Measurements from ENCODE around the gene EGFL6. TPM values are rescaled to one million over a fixed set of nuclear protein-coding genes. Genes with fewer than 3 reads are reported as not detected.
A peak's percentile ranks its signal among the peaks of the same experiment; 100 is the strongest.

EGFL6 gene
- total and polyA plus RNA-seq, 2 of the 13 experiments (the other 11 are each of a cell fraction or from before 2014, with no cell fraction given), result not detected

DNA sequence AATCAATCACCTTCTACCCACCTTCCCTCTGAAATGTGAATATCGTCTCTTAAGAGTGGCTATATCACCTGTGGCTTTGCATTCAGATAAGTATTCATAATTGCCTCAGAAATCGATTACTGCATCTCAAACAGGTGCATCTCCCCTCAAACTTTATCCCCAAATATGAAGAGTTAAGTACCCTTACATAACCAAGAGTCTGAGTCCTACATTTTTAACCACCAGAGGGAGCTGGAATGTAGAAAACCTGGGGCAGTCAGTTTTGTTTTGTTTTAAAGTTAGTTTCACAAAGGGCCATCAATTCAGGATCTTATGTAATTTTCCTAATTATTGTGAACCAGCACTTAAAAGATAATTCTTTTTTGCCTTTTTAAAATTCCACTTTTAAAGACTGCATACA is 89.2 kb downstream of the EGFL6 start:
- peak; percentile 32 for FAIRE-seq
- ChIA-PET POLR2A (no interaction called here), CTCF (ENCODE audit: low intra/inter-chr PET ratio, low total read pairs) (interaction anchor here (1.5 to 1.6 kb wide), 2 partner anchors 89 to 92 kb away, joined by 3 to 8 read pairs; no protein-coding TSS in a partner anchor)
- H3K79me2 ChIP-seq (ENCODE audit: insufficient read depth, low read length), result no peaks in the 10 kb centered on the region
- intact Hi-C loops (cut with micrococcal nuclease; ENCODE audit: unreplicated experiment), result loop anchor here (1.0 to 2.0 kb wide), 3 partner anchors 30 to 374 kb away; partner anchors contain the start of gene RAB9A
- peaks cover 12% of the 10 kb centered on the region for H3K4me1 ChIP-seq (ENCODE audit: insufficient read depth, low read length)
- no TSS peak for BruUV-seq (replicated peaks)
- in situ Hi-C loops (cut with HindIII; ENCODE audit: extremely low pct_ligation_motif_present, low pct_unique_long_range_greater_than_20kb), result no loop called here
- H3K4me3 ChIP-seq (replicated peaks in 1 of 3; ENCODE audit: insufficient read depth in 1 of 3, low read depth in 2 of 3, low read length in 3 of 3), result peak overlapping the region in 1 of 3 experiments; percentile 21; a peak in 1 of 6 replicates
- peak overlapping the region; percentile 45; the same call in 1 of the 2 replicates for H3K4me2 ChIP-seq (ENCODE audit: low read depth, low read length)
- H3K36me3 ChIP-seq (replicated peaks in 1 of 2; ENCODE audit: control insufficient read depth in 1 of 2, insufficient read depth in 2 of 2, low read length in 2 of 2), result no peaks in the 10 kb centered on the region
- no peak overlapping the region for H2AFZ ChIP-seq (ENCODE audit: low read length)
- no peaks in the 10 kb centered on the region for H4K20me1 ChIP-seq (ENCODE audit: insufficient read depth, low read length)
- no peaks in the 10 kb centered on the region for H3K27me3 ChIP-seq (ENCODE audit: control insufficient read depth in 1 of 2, insufficient read depth in 2 of 2, low read length in 2 of 2)
- H3K9ac ChIP-seq (ENCODE audit: insufficient read depth, low read depth, low read length), result no peak overlapping the region
- DNase-seq (ENCODE audit: low spot score), result peak; percentile 34
- no peak for TF ChIP-seq CAMTA2 (CRISPR knock-in tag; IDR thresholded peaks at IDR 0.05; ENCODE audit: borderline replicate concordance)
- TF ChIP-seq NFE2 (CRISPR knock-in tag; IDR thresholded peaks at IDR 0.05), result no peak
- TF ChIP-seq STAG1 (CRISPR knock-in tag; IDR thresholded peaks at IDR 0.05), result peak; percentile 57
- peak; percentile 43; the same call in 1 of the 2 replicates for TF ChIP-seq SMC3 (IDR thresholded peaks at IDR 0.05; ENCODE audit: low read length)
- no peak for TF ChIP-seq ZNF749 (CRISPR knock-in tag; IDR thresholded peaks at IDR 0.05; ENCODE audit: borderline replicate concordance)
- no peak for TF ChIP-seq ATF7-NPFF (CRISPR knock-in tag; IDR thresholded peaks at IDR 0.05; ENCODE audit: low read depth)
- no peak for TF ChIP-seq CCDC6 (CRISPR knock-in tag; IDR thresholded peaks at IDR 0.05)
- TF ChIP-seq MLLT10 (CRISPR knock-in tag; IDR thresholded peaks at IDR 0.05), result no peak
- TF ChIP-seq, protein P1, sequence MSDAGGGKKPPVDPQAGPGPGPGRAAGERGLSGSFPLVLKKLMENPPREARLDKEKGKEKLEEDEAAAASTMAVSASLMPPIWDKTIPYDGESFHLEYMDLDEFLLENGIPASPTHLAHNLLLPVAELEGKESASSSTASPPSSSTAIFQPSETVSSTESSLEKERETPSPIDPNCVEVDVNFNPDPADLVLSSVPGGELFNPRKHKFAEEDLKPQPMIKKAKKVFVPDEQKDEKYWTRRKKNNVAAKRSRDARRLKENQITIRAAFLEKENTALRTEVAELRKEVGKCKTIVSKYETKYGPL (CRISPR knock-in tag; IDR thresholded peaks at IDR 0.05), result peak; percentile 90
- TF ChIP-seq ZNF652 (CRISPR knock-in tag; IDR thresholded peaks at IDR 0.05; ENCODE audit: borderline replicate concordance, low read depth), result peak; percentile 93
- TF ChIP-seq CENPX (CRISPR knock-in tag; IDR thresholded peaks at IDR 0.05), result no peak
- TF ChIP-seq, protein P2, sequence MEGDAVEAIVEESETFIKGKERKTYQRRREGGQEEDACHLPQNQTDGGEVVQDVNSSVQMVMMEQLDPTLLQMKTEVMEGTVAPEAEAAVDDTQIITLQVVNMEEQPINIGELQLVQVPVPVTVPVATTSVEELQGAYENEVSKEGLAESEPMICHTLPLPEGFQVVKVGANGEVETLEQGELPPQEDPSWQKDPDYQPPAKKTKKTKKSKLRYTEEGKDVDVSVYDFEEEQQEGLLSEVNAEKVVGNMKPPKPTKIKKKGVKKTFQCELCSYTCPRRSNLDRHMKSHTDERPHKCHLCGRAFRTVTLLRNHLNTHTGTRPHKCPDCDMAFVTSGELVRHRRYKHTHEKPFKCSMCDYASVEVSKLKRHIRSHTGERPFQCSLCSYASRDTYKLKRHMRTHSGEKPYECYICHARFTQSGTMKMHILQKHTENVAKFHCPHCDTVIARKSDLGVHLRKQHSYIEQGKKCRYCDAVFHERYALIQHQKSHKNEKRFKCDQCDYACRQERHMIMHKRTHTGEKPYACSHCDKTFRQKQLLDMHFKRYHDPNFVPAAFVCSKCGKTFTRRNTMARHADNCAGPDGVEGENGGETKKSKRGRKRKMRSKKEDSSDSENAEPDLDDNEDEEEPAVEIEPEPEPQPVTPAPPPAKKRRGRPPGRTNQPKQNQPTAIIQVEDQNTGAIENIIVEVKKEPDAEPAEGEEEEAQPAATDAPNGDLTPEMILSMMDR (CRISPR knock-in tag; IDR thresholded peaks at IDR 0.05), result peak; percentile 65
- H3K9me3 ChIP-seq (ENCODE audit: low read length), result no peaks in the 10 kb centered on the region
- no peak for ATAC-seq
- H3K27ac ChIP-seq (ENCODE audit: extremely low read length, insufficient read depth, low read length), result no peak overlapping the region
- 7% methylated on average over 2 of the region's 2 CpGs for WGBS (ENCODE audit: low lambda C conversion rate)
